GM06990 (cell line): ENCODE data around the gene COL18A1.

Source experiments
- DNase-seq: peaks from one replicate; pipeline ENCODE4 v3.0.0-alpha.2; 2011; ENCODE audit not compliant: insufficient read length; ENCODE audit errors: extremely low read depth
- H3K27me3 ChIP-seq: replicated peaks from 2 replicates; pipeline ENCODE4 v1.6.0; 2011; ENCODE audit warnings: low read length; ENCODE audit not compliant: control insufficient read depth, insufficient read depth
- H3K36me3 ChIP-seq: 2 replicates; pipeline ENCODE4 v1.5.1; 2011; ENCODE audit warnings: low read length; ENCODE audit not compliant: control insufficient read depth, insufficient read depth
- H3K4me3 ChIP-seq: replicated peaks from 2 replicates; pipeline ENCODE4 v1.5.1; 2011; ENCODE audit warnings: low read depth, mild to moderate bottlenecking, control low read depth, low read length
- TF ChIP-seq, protein P1 (sequence below): IDR thresholded peaks from 2 replicates; pipeline ENCODE4 v1.5.1; 2011; ENCODE audit warnings: low read length, control low read depth, mild to moderate bottlenecking, inconsistent platforms; ENCODE audit not compliant: insufficient read depth, poor library complexity, severe bottlenecking

The COL18A1 gene

GRCh38 chr21:45415943-45416611 is 11.1 kb downstream of the COL18A1 start:
- Histone ChIP-seq H3K27me3 (peaks cover 5% of the 10 kb centered on the region), H3K36me3 (no peaks in the 10 kb centered on the region), H3K4me3 (no peak overlapping the region)
- TF ChIP-seq, protein P1, sequence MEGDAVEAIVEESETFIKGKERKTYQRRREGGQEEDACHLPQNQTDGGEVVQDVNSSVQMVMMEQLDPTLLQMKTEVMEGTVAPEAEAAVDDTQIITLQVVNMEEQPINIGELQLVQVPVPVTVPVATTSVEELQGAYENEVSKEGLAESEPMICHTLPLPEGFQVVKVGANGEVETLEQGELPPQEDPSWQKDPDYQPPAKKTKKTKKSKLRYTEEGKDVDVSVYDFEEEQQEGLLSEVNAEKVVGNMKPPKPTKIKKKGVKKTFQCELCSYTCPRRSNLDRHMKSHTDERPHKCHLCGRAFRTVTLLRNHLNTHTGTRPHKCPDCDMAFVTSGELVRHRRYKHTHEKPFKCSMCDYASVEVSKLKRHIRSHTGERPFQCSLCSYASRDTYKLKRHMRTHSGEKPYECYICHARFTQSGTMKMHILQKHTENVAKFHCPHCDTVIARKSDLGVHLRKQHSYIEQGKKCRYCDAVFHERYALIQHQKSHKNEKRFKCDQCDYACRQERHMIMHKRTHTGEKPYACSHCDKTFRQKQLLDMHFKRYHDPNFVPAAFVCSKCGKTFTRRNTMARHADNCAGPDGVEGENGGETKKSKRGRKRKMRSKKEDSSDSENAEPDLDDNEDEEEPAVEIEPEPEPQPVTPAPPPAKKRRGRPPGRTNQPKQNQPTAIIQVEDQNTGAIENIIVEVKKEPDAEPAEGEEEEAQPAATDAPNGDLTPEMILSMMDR = no peak
- no peak for DNase-seq

DNA sequence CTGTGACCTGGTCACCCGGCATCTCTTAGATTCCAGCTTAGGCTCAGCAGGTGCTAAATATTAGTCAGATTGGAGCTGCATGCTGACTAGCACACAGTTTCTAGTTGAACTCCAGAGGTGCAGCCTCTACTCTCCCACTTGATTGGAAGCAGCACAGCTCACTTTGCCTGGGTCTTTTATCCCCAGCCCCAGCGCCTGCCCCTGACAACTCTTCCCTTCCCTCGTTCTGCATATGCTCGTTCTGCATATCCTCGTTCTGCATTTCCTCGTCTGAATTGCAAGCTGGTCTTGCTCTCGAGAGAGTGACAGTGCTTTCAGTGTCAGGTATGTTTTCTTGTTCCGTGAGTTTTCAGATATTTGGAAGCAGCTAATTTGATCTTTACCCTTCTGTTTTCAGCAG is 11.7 kb downstream of the COL18A1 start:
- peaks cover 5% of the 10 kb centered on the region for H3K27me3 ChIP-seq
- DNase-seq = no peak
- H3K4me3 ChIP-seq = no peak overlapping the region

GRCh38 chr21:45417256-45417950 is 12.4 kb downstream of the COL18A1 start:
- TF ChIP-seq, protein P1 = no peak
- Histone ChIP-seq H3K4me3 (no peak overlapping the region), H3K27me3 (peaks cover 5% of the 10 kb centered on the region), H3K36me3 (no peaks in the 10 kb centered on the region)
- DNase-seq = no peak

More for the DNA sequence above, 11.7 kb downstream of the COL18A1 start:
- no peaks in the 10 kb centered on the region for H3K36me3 ChIP-seq
- TF ChIP-seq, protein P1 = no peak

DNA sequence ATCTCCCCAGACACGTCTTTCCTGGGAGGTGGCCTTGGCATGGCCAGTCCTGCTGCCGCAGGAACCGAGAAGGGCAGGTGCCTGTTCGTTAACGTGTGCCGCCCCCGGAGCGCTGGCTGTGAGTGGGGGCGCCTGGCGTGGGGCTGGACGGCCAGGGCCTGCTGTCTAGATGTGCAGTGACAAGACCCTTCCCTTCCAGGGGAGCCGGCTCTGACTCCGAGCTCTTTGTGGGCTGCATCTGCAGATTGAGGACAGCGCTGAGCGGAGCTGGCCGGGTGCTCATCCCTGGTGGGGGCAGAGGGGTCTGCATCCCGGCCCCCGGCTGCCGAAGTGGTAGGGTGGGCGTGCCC is 13.0 kb downstream of the COL18A1 start:
- Histone ChIP-seq H3K27me3 (peaks cover 5% of the 10 kb centered on the region), H3K36me3 (no peaks in the 10 kb centered on the region), H3K4me3 (no peak overlapping the region)
- TF ChIP-seq, protein P1 = no peak
- no peak for DNase-seq

GRCh38 chr21:45418301-45419071 is 13.5 kb downstream of the COL18A1 start:
- H3K36me3 ChIP-seq = no peaks in the 10 kb centered on the region
- TF ChIP-seq, protein P1 = no peak
- DNase-seq = no peak
- H3K4me3 ChIP-seq = no peak overlapping the region
- H3K27me3 ChIP-seq = peaks cover 5% of the 10 kb centered on the region
